Inferior parietal cortex (tissue), 1 donor: ENCODE results near the gene SH3D19.
"Not testable (repeated sequence)": the region's sequence is repeated elsewhere in the genome, so short reads cannot be mapped to it uniquely, and the experiment has no call there.

Source experiments
- DNase-seq: peaks from one replicate; pipeline ENCODE4 v3.0.0-alpha.2; 2016; ENCODE audit errors: extremely low spot score

SH3D19 gene

GRCh38 chr4:151099229-151099975 lies 226.0 kb downstream of the SH3D19 start, which contains the start of gene RPS3A:
Gene RPS3A (plus strand): TSS chr4:151099628. CDS start chr4:151099653, 25 bp downstream.
- DNase-seq: peak; percentile 98

- DNase-seq: no peak
Measured at GRCh38 chr4:151098979-151099228, 226.5 kb downstream of the SH3D19 start.

- no peak for DNase-seq
Measured at GRCh38 chr4:151097759-151098158, 227.6 kb downstream of the SH3D19 start.

DNA sequence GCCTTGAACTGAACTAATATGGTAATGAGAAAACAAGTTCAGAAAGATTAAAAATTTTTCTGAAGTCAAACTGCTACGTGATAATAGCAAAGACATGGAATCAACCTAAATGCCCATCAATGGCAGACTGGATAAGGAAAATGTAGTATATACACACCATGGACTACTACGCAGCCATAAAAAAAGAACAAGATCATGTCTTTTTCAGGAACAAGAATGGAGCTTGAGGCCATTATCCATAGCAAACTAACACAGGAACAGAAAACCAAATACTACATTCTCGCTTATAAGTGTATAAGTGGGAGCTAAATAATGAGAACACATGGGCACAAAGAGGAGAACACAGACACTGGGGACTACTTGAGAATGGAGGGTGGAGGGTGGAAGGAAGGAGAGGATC lies 230.3 kb downstream of the SH3D19 start:
- no peak for DNase-seq

GRCh38 chr4:151094290-151094751 lies 231.1 kb downstream of the SH3D19 start:
- DNase-seq: no peak

- no peak for DNase-seq
Measured at GRCh38 chr4:151093203-151093602, 232.2 kb downstream of the SH3D19 start.

- DNase-seq: no peak
Measured at GRCh38 chr4:151092488-151092887, 232.9 kb downstream of the SH3D19 start.

DNA sequence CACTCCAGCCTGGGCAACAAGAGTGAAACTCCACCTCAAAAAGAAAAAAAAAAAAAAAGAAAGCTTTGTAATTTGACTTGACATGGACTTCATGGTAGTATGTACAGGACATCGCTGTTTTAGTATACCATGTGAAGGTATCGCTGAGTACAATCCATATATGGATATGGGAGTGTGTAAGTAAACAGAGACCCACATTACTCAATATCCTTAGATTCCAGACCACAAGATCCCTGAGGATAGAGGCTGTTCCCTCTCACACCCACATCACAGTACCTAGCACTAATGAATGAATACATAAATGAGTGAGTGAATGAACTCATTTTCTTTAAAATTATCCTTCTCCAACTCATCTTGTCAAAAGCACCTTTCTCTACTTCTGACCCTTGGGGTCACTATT lies 234.4 kb downstream of the SH3D19 start:
- no peak for DNase-seq

DNA sequence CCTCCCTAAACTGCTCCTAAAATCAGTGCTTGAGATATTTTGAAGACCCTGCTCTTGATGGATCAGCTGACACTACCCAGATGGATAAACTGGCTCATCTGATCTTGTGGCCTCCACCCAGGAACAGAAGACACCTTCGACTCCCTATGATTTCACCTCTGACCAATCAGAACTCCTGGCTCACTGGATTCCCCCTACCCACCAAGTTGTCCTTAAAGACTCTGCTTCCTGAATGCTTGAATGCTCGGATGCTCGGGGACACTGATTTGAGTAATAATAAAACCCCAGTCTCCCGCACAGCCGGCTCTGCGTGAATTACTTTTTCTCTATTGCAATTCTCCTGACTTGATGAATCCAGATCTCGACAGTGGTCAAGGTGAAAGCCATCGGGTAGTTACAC lies 237.9 kb downstream of the SH3D19 start:
- no peak for DNase-seq

- DNase-seq: not testable (repeated sequence)
Measured at GRCh38 chr4:151077978-151078377, 247.4 kb downstream of the SH3D19 start.

DNA sequence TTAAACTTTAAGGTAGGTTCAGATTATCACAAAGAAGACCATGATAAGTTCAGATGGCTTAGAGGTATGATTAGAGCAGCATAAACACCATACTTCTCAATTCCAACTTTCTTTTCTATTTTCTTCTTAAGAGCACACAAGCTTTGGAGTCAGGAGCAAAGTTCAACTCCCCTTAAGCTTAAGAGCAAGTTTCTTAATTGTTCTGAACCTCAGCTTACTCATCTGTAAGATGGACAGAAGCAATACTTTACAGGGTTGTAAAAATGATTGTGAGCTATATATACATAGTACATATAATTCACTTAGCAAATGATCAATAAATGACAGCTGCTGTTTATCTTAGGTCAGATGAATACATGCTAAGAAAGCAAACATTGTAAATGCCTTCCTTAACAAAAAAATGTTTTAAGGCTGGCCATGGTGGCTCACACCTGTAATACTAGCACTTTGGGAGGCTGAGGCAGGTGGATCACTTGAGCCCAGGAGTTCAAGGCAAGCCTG lies 250.9 kb downstream of the SH3D19 start:
- no peak for DNase-seq
